IPS-18a (cell line): ENCODE data around the gene ARNT2.

ENCODE experiments used
- H3K27ac ChIP-seq: one replicate; pipeline ENCODE4 v1.5.1; 2013; ENCODE audit warnings: low read length
- H3K27me3 ChIP-seq: one replicate; pipeline ENCODE4 v1.6.1; 2013; ENCODE audit warnings: mild to moderate bottlenecking, low read length; ENCODE audit not compliant: control insufficient read depth, insufficient read depth
- H3K36me3 ChIP-seq: one replicate; pipeline ENCODE4 v1.6.1; 2013; ENCODE audit warnings: low read depth, low read length; ENCODE audit not compliant: control insufficient read depth
- H3K4me1 ChIP-seq: one replicate; pipeline ENCODE4 v1.6.1; 2013; ENCODE audit warnings: low read depth, low read length; ENCODE audit not compliant: control insufficient read depth
- H3K4me3 ChIP-seq: one replicate; pipeline ENCODE4 v1.5.1; 2013; ENCODE audit warnings: low read length
- H3K9ac ChIP-seq: one replicate; pipeline ENCODE4 v1.6.1; 2013; ENCODE audit warnings: mild to moderate bottlenecking, low read length, moderate library complexity
- H3K9me3 ChIP-seq: one replicate; pipeline ENCODE4 v1.6.1; 2013; ENCODE audit warnings: low read depth, low read length; ENCODE audit not compliant: control insufficient read depth

The ARNT2 gene

GRCh38 chr15:80471881-80472280, 67.7 kb downstream of the ARNT2 start:
- no peaks in the 10 kb centered on the region for H3K27me3 ChIP-seq
- H3K9me3 ChIP-seq, result no peaks in the 10 kb centered on the region
- no peak overlapping the region for H3K27ac ChIP-seq
- no peak overlapping the region for H3K9ac ChIP-seq
- H3K4me3 ChIP-seq, result no peak overlapping the region
- peaks cover 5% of the 10 kb centered on the region for H3K36me3 ChIP-seq
- peaks cover 33% of the 10 kb centered on the region for H3K4me1 ChIP-seq

- Histone ChIP-seq H3K27me3 (no peaks in the 10 kb centered on the region), H3K9ac (no peak overlapping the region), H3K4me3 (no peak overlapping the region), H3K36me3 (peaks cover 5% of the 10 kb centered on the region), H3K9me3 (no peaks in the 10 kb centered on the region), H3K27ac (no peak overlapping the region), H3K4me1 (peaks cover 33% of the 10 kb centered on the region)
Observed at GRCh38 chr15:80473286-80474223, 69.4 kb downstream of the ARNT2 start.

GRCh38 chr15:80474224-80475215, 70.3 kb downstream of the ARNT2 start:
- peaks cover 33% of the 10 kb centered on the region for H3K4me1 ChIP-seq
- H3K9ac ChIP-seq, result no peak overlapping the region
- H3K27ac ChIP-seq, result no peak overlapping the region
- no peaks in the 10 kb centered on the region for H3K9me3 ChIP-seq
- H3K27me3 ChIP-seq, result no peaks in the 10 kb centered on the region
- no peak overlapping the region for H3K4me3 ChIP-seq
- peaks cover 5% of the 10 kb centered on the region for H3K36me3 ChIP-seq

GRCh38 chr15:80475572-80475971, 71.4 kb downstream of the ARNT2 start:
- H3K36me3 ChIP-seq, result peaks cover 5% of the 10 kb centered on the region
- H3K27ac ChIP-seq, result no peak overlapping the region
- no peak overlapping the region for H3K9ac ChIP-seq
- H3K4me3 ChIP-seq, result no peak overlapping the region
- H3K4me1 ChIP-seq, result peaks cover 36% of the 10 kb centered on the region
- H3K27me3 ChIP-seq, result no peaks in the 10 kb centered on the region
- no peaks in the 10 kb centered on the region for H3K9me3 ChIP-seq

- Histone ChIP-seq H3K9ac (no peak overlapping the region), H3K27ac (no peak overlapping the region), H3K4me3 (no peak overlapping the region), H3K27me3 (no peaks in the 10 kb centered on the region), H3K9me3 (no peaks in the 10 kb centered on the region), H3K4me1 (peaks cover 40% of the 10 kb centered on the region), H3K36me3 (peaks cover under 1% of the 10 kb centered on the region)
Observed at GRCh38 chr15:80476036-80476435, 71.9 kb downstream of the ARNT2 start.

GRCh38 chr15:80478075-80478474, 73.9 kb downstream of the ARNT2 start:
- peaks cover 24% of the 10 kb centered on the region for H3K4me1 ChIP-seq
- no peaks in the 10 kb centered on the region for H3K36me3 ChIP-seq
- H3K4me3 ChIP-seq, result no peak overlapping the region
- no peaks in the 10 kb centered on the region for H3K9me3 ChIP-seq
- H3K9ac ChIP-seq, result no peak overlapping the region
- no peaks in the 10 kb centered on the region for H3K27me3 ChIP-seq
- no peak overlapping the region for H3K27ac ChIP-seq

- Histone ChIP-seq H3K36me3 (no peaks in the 10 kb centered on the region), H3K9me3 (no peaks in the 10 kb centered on the region), H3K27me3 (no peaks in the 10 kb centered on the region), H3K27ac (no peak overlapping the region), H3K4me3 (no peak overlapping the region), H3K9ac (no peak overlapping the region), H3K4me1 (peaks cover 13% of the 10 kb centered on the region)
Observed at GRCh38 chr15:80479191-80479590, 75.0 kb downstream of the ARNT2 start.

GRCh38 chr15:80480171-80480811, 76.1 kb downstream of the ARNT2 start:
- Histone ChIP-seq H3K4me1 (peaks cover 8% of the 10 kb centered on the region), H3K27ac (no peak overlapping the region), H3K4me3 (no peak overlapping the region), H3K36me3 (no peaks in the 10 kb centered on the region), H3K27me3 (no peaks in the 10 kb centered on the region), H3K9me3 (no peaks in the 10 kb centered on the region), H3K9ac (no peak overlapping the region)

- peaks cover 8% of the 10 kb centered on the region for H3K4me1 ChIP-seq
- H3K27ac ChIP-seq, result no peak overlapping the region
- H3K4me3 ChIP-seq, result no peak overlapping the region
- H3K27me3 ChIP-seq, result no peaks in the 10 kb centered on the region
- H3K9ac ChIP-seq, result no peak overlapping the region
- H3K36me3 ChIP-seq, result no peaks in the 10 kb centered on the region
- no peaks in the 10 kb centered on the region for H3K9me3 ChIP-seq
Observed at GRCh38 chr15:80480909-80481308, 76.7 kb downstream of the ARNT2 start.

- no peak overlapping the region for H3K9ac ChIP-seq
- no peak overlapping the region for H3K27ac ChIP-seq
Observed at GRCh38 chr15:80482696-80483095, 78.5 kb downstream of the ARNT2 start.

GRCh38 chr15:80483725-80484161, 79.6 kb downstream of the ARNT2 start:
- Histone ChIP-seq H3K27me3 (no peaks in the 10 kb centered on the region), H3K4me1 (peaks cover 8% of the 10 kb centered on the region), H3K36me3 (no peaks in the 10 kb centered on the region), H3K9ac (no peak overlapping the region), H3K27ac (no peak overlapping the region), H3K9me3 (no peaks in the 10 kb centered on the region), H3K4me3 (no peak overlapping the region)

More at GRCh38 chr15:80482696-80483095, 78.5 kb downstream of the ARNT2 start:
- no peaks in the 10 kb centered on the region for H3K9me3 ChIP-seq
- no peaks in the 10 kb centered on the region for H3K36me3 ChIP-seq
- peaks cover 8% of the 10 kb centered on the region for H3K4me1 ChIP-seq
- H3K27me3 ChIP-seq, result no peaks in the 10 kb centered on the region
- no peak overlapping the region for H3K4me3 ChIP-seq
